ENCODE measurements around the gene PDE11A.

- TF ChIP-seq CTCF (IDR thresholded peaks at IDR 0.05), result no peak
- no peak for TF ChIP-seq POLR2A (IDR thresholded peaks at IDR 0.05)
These were observed 313.1 kb downstream of the PDE11A start for GRCh38 chr2:177759443-177759842.

Data from transverse colon (tissue), 3 donors.